ENCODE results near the gene CDK2.

- no peak for TF ChIP-seq POLR2A (IDR thresholded peaks at IDR 0.05)
- no peak for TF ChIP-seq CTCF (IDR thresholded peaks at IDR 0.05)
Observed at GRCh38 chr12:56018356-56018755, 51.7 kb downstream of the CDK2 start.

Data from thyroid gland (tissue), 4 donors.